ENCODE measurements around the gene UBAP1L. TPM values are rescaled to one million over a fixed set of nuclear protein-coding genes. Genes with fewer than 3 reads are reported as not detected.
A peak's percentile ranks its signal among the peaks of the same experiment; 100 is the strongest.
"Not testable (repeated sequence)": the region's sequence is repeated elsewhere in the genome, so short reads cannot be mapped to it uniquely, and the experiment has no call there.

Gene UBAP1L
- 2.0 TPM for total RNA-seq

DNA sequence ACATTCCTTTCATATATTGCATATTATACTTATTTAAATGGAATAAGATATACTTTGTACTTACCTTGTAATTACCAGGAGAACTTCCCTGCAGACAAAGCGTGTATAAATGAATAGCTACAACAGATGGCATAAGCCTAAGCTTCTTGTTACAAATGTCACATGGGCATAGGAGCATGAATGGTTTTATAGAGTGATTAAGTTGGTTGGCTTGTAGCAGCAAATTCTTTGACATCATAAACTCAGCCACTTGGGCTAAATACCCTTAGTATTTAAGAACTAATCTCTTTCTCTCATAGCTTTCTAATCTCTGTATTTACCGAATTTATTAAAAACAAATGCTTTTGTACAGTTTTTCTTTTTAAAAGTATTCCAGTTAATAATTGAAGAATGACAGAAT lies at the start of gene UBAP1L:
UBAP1L (minus strand) TSS at position 115 of the 400 bp plus-strand sequence. CDS start 8,985 bp downstream, outside the sequence.
- no peak for DNase-seq (ENCODE audit: low spot score in 2 of 2)
- FAIRE-seq, result no peak

DNA sequence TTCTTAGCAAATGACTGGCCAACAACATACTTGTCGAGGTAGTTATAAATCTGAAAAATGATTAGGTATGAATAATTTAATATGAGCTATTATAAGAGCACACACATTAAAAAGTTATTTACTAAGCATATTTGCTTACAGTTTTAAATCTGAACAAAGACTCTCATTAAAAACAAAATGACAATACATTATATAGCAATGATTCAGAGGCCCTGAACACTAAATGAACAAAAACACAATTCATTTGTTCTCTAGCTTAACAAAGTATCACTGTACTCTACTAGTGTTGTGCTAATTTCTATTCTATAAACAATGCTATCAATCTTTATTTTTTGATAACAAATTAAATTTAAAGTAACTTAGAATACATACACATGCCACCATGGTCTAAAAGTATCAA lies 49.1 kb upstream of the UBAP1L start:
- FAIRE-seq (no peak), DNase-seq (ENCODE audit: low spot score in 2 of 2) (no peak)

DNA sequence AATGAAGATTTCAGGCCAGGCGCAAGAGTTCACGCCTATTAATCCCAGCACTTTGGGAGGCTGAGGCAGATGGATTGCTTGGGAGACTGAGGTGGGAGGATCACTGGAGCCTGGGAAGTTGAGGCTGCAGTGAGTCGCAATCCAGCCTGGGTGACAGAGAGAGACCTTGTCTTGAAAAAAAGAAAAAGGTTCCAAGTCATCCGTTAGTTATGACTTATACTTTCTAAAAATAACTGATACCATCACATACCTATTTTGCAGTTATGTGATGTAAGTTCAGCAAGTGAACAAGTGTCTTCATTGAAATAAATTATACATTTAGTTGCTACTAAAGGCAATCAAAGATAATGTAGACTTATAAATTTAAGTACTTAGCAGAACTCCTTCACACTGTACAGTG lies 48.0 kb upstream of the UBAP1L start:
- DNase-seq (ENCODE audit: low spot score in 2 of 2) (no peak), FAIRE-seq (no peak)

DNA sequence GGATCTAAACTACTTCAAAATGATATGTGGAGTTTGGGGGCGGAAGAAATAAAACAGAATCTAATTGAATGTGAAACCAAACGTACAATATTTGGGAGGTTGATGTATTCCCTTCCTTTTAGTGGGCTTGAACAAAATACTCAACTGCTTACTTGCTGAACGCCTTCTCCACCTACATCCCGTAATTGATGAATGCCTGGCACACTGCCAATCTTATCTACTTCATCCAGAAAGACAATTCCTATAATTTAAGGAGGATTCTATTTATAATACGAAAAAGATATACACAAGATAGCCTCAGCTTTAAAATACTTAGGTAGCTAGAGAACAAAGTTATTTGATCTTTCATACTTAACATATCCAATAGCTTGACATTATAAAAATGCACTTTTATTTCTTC lies 41.7 kb upstream of the UBAP1L start:
- DNase-seq (ENCODE audit: low spot score in 2 of 2) (no peak), FAIRE-seq (no peak)

DNA sequence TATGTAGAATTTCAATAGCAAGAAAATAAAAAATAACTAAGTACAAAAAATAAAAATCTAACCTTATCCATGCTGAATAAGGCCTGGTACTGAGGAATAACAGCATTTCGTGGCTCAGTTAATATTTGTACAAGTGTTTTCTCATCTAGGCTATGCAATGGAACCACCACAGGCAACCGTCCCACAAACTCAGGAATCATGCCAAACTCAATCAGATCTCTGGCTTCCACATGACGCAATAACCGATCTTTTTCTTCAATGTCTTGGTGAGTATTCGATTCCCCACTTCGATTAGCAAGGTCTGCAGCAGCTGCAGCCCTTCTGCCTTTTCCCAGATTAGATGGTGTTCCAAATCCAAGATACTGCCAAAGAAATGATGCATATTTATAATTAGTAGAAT lies 39.7 kb upstream of the UBAP1L start:
- no peak for FAIRE-seq
- no peak for DNase-seq (ENCODE audit: low spot score in 2 of 2)

DNA sequence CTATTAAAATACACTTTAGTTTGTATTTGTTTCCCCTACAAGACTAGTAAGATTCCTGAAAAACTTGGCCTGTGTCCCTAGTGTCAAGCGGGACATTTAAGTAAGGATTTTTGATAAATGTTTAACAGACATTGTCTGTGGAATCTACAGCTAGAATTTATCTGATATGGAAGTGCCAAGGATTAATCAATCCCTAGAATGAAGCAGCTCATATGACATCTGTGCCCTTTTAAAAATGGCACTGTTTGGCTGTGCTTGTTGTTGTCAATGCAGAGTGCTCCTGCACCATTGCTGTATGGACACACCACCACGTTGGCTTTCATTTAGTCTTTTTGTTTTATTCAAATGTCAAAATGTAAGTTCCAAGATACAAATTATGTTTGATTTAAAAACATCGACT lies 32.9 kb upstream of the UBAP1L start:
- DNase-seq (ENCODE audit: low spot score in 2 of 2) (no peak), FAIRE-seq (no peak)

DNA sequence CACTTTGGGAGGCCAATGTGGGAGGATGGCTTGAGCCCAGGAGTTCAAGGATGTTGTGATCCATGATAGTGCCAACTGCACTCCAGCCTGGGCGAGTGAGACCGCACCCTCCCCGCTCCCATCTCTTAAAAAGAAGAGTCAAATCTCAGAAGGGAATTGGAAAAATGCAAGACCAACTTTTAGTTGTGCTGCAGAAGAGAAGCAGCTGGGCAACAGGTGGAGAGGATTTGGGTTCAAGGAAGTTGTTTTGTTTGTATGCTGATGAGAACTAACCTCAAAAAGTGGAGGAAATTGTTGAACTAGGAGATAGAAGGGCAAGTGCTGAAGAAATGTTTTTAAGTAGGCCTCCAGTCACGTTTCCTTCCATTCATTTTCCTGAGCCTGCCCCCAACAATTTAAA lies 31.4 kb upstream of the UBAP1L start:
- FAIRE-seq (no peak), DNase-seq (ENCODE audit: low spot score in 2 of 2) (no peak)

DNA sequence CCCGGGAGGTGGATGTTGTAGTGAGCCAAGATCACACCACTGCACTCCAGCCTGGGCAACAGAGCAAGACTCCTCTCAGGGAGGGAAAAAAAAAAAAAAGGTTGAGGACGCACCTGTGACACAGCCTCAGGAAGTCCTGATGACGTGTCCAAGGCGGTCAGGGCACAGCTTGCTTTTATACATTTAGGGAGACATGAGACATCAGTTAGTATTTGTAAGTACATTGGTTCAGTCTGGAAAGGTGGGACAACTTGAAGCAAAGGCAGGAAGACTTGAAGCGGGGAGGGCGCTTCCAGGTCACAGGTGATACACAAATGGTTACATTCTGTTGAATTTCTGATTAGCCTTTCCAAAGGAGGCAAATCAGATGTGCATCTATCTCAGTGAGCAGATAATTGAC lies 23.6 kb upstream of the UBAP1L start:
- not testable (repeated sequence) for DNase-seq (ENCODE audit: low spot score in 2 of 2); FAIRE-seq

DNA sequence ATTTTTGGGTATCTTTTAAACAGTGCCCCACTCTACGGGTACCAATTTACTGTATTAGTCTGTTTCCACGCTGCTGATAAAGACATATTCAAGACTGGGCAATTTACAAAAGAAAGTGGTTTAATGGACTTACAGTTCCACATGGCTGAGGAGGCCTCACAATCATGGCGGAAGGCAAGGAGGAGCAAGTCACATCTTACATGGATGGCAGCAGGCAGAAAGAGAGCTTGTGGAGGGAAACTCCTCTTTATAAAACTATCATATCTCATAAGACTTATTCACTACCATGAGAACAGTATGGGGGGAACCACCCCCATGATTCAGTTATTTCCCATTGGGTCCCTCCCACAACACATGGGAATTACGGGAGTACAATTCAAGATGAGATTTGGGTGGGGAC lies 22.9 kb upstream of the UBAP1L start:
- not testable (repeated sequence) for FAIRE-seq; DNase-seq (ENCODE audit: low spot score in 2 of 2)

DNA sequence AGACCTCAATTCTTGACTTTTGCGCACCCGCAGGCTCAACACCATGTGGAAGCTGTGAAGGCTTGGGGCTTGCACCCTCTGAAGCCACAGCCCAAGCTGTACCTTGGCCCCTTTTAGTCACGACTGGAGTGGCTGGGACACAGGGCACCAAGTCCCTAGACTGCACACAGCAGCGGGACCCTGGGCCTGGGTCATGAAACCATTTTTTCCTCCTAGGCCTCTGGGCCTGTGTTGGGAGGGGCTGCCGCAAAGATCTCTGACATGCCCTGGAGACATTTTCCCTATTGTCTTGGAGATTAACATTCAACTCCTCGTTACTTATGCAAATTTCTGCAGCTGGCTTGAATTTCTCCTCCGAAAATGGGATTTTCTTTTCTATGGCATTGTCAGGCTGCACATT lies 22.1 kb upstream of the UBAP1L start:
- FAIRE-seq; DNase-seq (ENCODE audit: low spot score in 2 of 2): not testable (repeated sequence)

DNA sequence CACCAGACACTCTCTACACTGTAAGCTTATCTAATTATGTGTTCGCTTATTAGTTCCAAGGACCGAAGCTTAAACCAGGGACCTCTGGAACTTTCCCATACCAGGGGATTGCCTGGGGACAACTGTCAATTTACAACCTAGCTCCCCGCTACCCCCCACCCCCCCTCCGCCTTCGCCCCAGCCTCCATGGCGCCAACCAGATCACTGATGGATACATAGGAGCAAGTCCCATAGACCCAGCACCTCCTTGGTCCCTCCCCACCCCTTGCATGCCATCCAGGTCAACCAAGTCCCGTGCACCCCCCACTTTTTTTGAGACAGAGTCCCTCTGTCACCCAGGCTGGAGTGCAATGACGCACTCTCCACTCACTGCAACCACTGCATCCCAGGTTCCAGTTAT lies 19.5 kb upstream of the UBAP1L start:
- FAIRE-seq, result no peak
- no peak for DNase-seq (ENCODE audit: low spot score in 2 of 2)

DNA sequence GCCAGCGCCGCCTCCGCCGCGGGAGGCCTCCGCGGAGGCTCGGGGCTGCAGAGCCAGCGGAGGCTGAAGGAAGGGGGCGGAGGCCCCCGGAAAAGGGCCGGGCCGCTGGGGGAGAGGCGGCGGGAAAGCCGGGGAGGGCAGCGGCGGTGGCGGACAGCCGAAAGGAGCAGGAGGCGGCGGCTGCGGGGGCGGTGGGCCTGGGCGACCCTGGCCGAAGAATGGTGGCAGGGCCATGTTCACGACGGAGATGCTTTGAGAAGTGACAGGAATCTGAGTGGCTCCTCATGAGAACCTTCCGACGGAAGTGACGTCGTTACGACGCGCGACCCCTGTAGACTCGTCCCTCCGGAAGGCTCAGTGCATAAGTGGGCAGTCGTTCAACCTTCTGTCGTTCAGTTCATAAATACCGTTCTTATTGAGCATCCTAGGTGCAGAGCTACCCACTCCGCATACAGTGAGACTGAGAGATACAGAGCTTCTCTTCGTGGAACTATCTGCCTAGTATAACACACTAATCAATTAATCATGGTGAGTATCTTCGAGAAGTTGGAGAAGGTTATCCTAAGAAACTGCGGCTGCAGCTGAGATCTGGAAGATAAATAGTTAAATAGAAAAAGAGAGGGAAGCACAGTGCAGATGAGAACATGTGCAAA lies 18.7 kb upstream of the UBAP1L start, which contains the start of gene PDCD7:
PDCD7 (minus strand) TSS at position 261 of the 653 bp plus-strand sequence; CDS start at position 234, 27 bp downstream.
- DNase-seq (ENCODE audit: low spot score in 2 of 2), result peak; percentile 96 to 97
- FAIRE-seq, result no peak

DNA sequence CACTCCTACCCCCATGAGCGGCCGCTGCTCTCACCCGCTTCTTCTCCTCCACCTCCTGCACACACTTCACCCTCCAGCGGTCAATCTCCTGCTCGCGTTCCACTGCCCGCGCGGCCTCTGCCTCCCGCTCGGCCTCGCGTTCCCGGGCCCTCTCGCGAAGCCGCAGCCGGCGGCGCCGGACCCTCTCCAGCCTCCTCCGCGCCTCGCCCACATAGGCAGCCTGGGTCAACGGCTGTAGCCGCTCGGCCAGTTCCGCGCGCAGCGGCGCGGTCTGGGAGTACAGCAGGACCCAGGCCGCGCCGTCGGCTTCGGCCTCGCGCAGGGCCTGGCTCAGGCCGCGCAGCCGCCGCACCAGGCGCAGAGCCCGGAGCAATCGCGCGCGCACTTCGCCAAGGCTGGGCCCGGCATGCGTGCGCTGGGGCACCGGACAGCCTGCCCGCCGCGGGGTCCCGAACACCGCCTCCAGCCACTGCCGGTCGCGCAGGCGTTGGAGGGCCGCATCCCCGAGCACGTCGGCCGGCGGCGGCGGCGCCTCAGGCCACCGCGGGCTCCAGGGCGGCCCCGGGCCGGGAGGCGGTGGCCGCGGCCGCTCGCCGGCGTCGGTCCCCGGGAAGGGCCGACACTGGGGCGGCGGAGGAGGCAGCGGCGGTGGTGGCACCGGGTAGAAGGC lies 18.0 kb upstream of the UBAP1L start:
- FAIRE-seq, result no peak

DNA sequence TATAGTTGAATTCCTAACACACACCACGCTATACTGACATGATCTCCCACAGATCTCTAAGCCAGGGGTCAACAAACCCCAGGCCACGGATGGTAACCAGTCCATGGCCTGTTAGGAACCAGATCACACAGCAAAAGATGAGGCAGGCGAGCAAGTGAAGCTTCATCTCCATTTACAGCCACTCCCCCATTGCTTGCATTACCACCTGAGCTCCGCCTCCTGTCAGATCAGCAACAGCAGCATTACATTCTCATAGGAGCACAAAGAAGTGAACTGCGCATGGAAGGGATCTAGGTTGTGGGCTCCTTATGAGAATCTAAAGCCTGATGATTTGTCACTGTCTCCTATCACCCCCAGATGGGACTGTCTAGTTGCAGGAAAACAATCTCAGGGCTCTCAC lies 15.9 kb upstream of the UBAP1L start:
- DNase-seq (ENCODE audit: low spot score in 2 of 2) (no peak), FAIRE-seq (no peak)

More for the DNA sequence above, 18.0 kb upstream of the UBAP1L start:
- DNase-seq (ENCODE audit: low spot score in 2 of 2), result peak in 1 of 2 donors; percentile 57

DNA sequence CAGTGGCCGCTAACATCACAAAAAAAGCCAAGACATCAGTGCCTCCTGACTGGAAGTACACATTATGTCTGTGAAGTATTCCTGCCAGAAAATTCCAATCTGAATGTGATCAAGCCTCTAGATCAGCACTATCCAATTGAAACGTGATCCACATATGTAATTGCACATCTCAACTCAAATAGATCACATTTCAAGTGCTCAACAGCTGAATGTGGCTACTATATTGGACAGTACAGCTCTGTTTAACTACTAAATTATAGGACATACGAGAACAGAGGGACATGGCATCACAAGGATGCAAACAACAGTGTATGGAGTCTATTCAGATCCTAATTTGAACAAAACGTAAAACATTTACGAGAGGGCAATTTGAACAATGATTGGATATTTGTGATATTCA lies 542 bp upstream of the UBAP1L start:
- DNase-seq (ENCODE audit: low spot score in 2 of 2) (no peak), FAIRE-seq (no peak)

DNA sequence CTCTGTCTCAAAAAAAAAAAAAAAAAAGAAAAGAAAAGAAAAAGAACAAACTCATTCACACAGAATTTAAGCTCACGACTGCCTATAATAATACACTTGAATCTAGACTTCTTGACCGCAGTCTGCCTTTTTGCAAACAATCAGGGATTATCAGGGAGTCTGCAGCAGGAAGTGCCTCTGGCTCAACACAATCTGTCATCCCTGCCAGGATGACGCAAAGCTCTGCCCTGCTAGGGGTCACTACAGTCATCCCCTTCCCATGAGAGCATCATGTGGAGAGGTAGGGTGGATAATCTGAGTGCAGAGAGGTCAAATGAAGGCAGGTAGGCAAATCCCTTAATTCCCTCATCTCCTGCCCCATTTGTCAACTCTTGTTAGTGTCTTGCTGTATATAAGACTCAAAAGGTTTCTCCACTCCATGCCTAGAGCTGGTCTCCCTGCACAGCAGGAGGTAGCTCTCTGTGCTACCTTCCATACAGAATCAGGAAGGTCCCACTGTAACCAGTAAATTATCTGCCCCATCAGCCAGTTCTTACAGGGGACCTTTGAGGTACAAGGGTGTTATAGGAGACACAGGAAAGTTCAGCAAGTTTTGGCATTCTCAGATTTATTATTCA lies 4.2 kb downstream of the UBAP1L start:
- FAIRE-seq (no peak), DNase-seq (ENCODE audit: low spot score in 2 of 2) (no peak)

DNA sequence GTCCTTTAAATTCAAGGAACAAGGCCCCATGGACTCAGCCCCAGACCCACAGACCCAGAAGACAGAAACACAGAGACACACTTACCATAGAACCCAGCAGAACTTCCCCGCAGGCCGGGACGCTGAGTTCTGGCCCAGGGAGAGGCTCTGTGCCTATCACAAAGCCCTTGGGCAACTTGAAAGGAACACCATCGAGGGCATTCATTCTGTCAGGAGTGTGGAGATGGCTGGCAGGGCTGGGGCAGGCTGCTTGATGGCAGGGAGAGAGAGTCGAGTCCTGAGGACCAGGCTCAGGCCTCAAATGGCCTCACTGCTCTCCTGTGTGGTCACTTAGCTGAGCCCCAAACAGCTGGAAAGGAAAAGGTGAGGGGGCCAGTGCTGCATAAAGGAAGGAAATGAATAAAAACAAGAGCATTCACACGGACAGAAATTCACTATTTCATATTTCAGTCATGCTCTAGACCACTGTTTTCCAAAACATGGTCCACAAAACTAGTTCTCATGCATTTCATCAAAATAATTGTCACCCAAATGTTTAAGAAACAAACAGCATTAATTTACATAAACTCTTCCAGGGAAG lies 8.9 kb downstream of the UBAP1L start:
- DNase-seq (ENCODE audit: low spot score in 2 of 2), result no peak

DNA sequence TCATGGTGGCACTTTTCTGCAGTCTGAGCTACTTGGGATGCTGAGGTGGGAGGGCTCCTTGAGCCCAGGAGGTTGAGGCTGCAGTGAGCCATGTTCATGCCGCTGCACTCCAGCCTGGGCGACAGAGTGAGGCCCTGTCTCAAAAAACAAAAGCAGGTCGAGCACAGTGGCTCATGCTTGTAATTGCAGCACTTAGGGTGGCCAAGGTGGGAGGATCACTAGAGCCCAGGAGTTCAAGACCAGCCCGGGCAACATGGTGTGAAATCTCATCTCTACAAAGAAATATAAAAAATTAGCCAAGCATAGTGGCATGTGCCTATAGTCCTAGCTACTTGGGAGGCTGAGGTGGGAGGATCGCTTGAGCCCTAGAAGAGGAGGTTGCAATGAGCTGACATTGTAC lies 10.0 kb downstream of the UBAP1L start:
- DNase-seq (ENCODE audit: low spot score in 2 of 2) (no peak), FAIRE-seq (no peak)

More for the DNA sequence above, 8.9 kb downstream of the UBAP1L start:
- FAIRE-seq, result no peak

DNA sequence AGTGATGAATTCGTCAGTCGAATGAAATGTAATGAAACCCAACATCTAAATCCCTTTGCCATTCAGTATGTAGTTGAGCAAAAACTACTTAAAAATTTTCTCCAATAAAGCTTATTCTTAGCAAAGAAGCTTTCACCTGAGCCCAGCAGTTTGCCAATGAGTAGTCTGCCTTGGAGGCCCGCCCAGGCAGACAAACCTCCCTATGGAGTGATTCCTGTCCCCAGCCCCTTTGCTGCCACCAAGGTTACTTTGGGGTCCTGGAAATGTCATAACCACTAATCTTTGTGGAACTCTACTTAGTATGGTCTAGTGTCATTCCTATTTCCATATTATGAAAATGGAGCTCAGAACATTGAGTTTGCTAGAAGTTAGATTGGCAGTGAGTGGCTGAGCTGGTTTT lies 12.1 kb downstream of the UBAP1L start:
- DNase-seq (ENCODE audit: low spot score in 2 of 2) (no peak), FAIRE-seq (no peak)

DNA sequence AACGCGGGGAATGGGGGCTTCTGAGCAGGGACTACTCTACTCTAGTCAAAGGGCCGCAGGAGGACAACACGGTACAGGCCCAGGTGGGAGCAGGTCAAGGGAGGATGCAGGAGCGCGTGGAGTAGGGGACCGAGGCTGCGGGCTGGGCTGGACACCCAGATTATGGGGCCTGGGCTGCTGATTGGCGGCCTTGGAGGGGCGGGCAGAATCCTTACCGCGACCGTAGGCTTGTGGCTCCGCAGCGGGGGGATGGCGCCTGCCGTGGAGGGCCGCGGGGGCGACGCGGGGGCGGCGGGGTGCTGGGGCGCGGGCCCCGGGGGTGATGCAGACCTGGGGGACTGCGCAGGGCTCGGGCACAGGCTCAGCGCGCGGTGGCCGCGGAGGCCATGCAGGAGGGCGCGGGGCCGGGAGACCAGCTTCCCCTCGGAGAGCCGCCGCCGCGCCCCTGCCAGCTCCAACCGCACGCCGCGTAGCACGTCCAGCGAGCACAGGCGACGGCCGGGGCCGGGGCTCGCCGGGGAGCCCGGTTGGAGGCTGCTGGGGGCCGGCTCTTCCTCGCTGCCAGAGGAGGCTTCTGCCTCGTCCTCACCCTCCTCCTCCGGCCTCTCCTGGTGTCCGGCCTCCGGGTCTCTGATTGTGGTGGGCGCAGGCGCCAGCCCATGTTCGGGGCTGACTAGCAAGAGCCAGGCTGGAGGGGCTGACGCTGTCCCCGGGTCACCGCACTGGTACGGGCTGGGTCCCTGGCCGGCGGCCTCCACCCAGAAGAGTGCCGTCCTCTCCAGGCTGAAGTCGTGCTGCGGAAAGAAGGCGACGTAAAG lies 12.9 kb downstream of the UBAP1L start:
- FAIRE-seq (no peak), DNase-seq (ENCODE audit: low spot score in 2 of 2) (no peak)
